HepG2 (cell line): ENCODE results near the gene C1QTNF12. TPM values are rescaled to one million over a fixed set of nuclear protein-coding genes. Genes with fewer than 3 reads are reported as not detected.

Source experiments
- ATAC-seq: fragments of 200-7000 bp; cut with Tn5 transposase; 3 replicates; pipeline ENCODE4 v1.9.1; 2020; ENCODE audit warnings: mild to moderate bottlenecking, moderate library complexity
- BruUV-seq: library from RNA; stranded (reverse); fragments of 400-500 nt; replicated peaks from 2 replicates; lab custom pipeline; 2021; lab: Mats Ljungman, UMichigan
- CTCF ChIA-PET: fragments of 300-600 bp; formaldehyde crosslinking; extraction: SDS; loops from one replicate; lab custom pipeline; 2021; ENCODE audit warnings: low total read pairs, inconsistent platforms, low intra/inter-chr PET ratio; lab: Yijun Ruan, JAX
- POLR2A ChIA-PET: fragments of 350-600 bp; sonication (Branson Sonifier 250); formaldehyde crosslinking; loops from one replicate; lab custom pipeline; 2020; ENCODE audit warnings: antibody characterized with exemption, inconsistent platforms; lab: Yijun Ruan, JAX
- DNase-seq: peaks from one replicate; pipeline ENCODE4 v3.0.0-alpha.2; 2015; ENCODE audit warnings: low spot score
- FAIRE-seq: peaks from 3 replicates; lab custom pipeline; 2011; peaks lifted over from hg19 to GRCh38; lab: Jason Lieb, UNC
- H2AFZ ChIP-seq: one replicate; pipeline ENCODE4 v1.6.1; 2011; ENCODE audit warnings: low read length, inconsistent platforms
- H3K27ac ChIP-seq: fragments of 300-600 bp; 3 replicates; pipeline ENCODE4 v1.8.0; 2011; ENCODE audit warnings: mixed run types, mild to moderate bottlenecking, mixed read lengths, low read length, inconsistent platforms; ENCODE audit not compliant: insufficient read depth; ENCODE audit errors: extremely low read length
- H3K27me3 ChIP-seq, 2 experiments: fragments of 200-600 bp in 1 of 2; 2 replicates in 1 of 2; 3 replicates in 1 of 2; pipeline versions ENCODE4 v1.6.0 to v1.8.0; 2011; ENCODE audit warnings: low read length in 2 of 2, mild to moderate bottlenecking in 2 of 2, moderate library complexity in 2 of 2, inconsistent platforms in 1 of 2; ENCODE audit not compliant: insufficient read depth in 2 of 2, control insufficient read depth in 1 of 2
- H3K36me3 ChIP-seq, 2 experiments: fragments of 200-600 bp in 1 of 2; replicated peaks in 1 of 2; 2 replicates in 1 of 2; 3 replicates in 1 of 2; pipeline versions ENCODE4 v1.5.1 to v1.8.0; 2011; ENCODE audit warnings: low read length in 2 of 2, inconsistent platforms in 1 of 2; ENCODE audit not compliant: insufficient read depth in 2 of 2, control insufficient read depth in 1 of 2
- H3K4me1 ChIP-seq: 2 replicates; pipeline ENCODE4 v1.5.1; 2012; ENCODE audit warnings: low read length, inconsistent platforms; ENCODE audit not compliant: insufficient read depth
- H3K4me2 ChIP-seq: 2 replicates; pipeline ENCODE4 v1.6.0; 2011; ENCODE audit warnings: low read depth, low read length, inconsistent platforms
- H3K4me3 ChIP-seq, 3 experiments: fragments of 200-600 bp in 1 of 3; sonication (generic), shearing (Covaris generic) in 1 of 3; replicated peaks in 1 of 3; 2 replicates each; pipeline ENCODE4 v1.5.1; 2011 to 2016; ENCODE audit warnings: low read length in 3 of 3, inconsistent platforms in 2 of 3, low read depth in 2 of 3, mild to moderate bottlenecking in 2 of 3, control low read depth in 1 of 3, mixed read lengths in 1 of 3; ENCODE audit not compliant: insufficient read depth in 1 of 3
- H3K79me2 ChIP-seq: one replicate; pipeline ENCODE4 v1.6.1; 2011; ENCODE audit warnings: low read length, inconsistent platforms; ENCODE audit not compliant: insufficient read depth
- H3K9ac ChIP-seq: 2 replicates; pipeline ENCODE4 v1.6.0; 2011; ENCODE audit warnings: mild to moderate bottlenecking, low read depth, low read length, inconsistent platforms; ENCODE audit not compliant: insufficient read depth
- H3K9me3 ChIP-seq: 2 replicates; pipeline ENCODE4 v1.5.1; 2012; ENCODE audit warnings: mild to moderate bottlenecking, low read length
- H4K20me1 ChIP-seq: 2 replicates; pipeline ENCODE4 v1.6.0; 2011; ENCODE audit warnings: inconsistent platforms, mild to moderate bottlenecking, low read length, moderate library complexity; ENCODE audit not compliant: insufficient read depth
- AGO2 ChIP-seq: fragments of 200-400 bp; formaldehyde crosslinking; optimal IDR thresholded peaks from 2 replicates; pipeline ENCODE3; 2017; ENCODE audit warnings: mild to moderate bottlenecking, low read depth, low read length, moderate library complexity
- FOXP1 ChIP-seq, 2 experiments: fragments of 450-650 bp in 1 of 2; IDR thresholded peaks; 2 replicates each; pipeline ENCODE4 v1.6.1; 2017 to 2018; ENCODE audit warnings: antibody characterized with exemption in 1 of 2
- HNRNPL ChIP-seq: fragments of 200-400 bp; formaldehyde crosslinking; IDR thresholded peaks from 2 replicates; pipeline ENCODE4 v1.6.1; 2017; ENCODE audit warnings: mild to moderate bottlenecking, low read depth, low read length
- MAF1 ChIP-seq: sonication (generic); formaldehyde crosslinking; IDR thresholded peaks from 2 replicates; pipeline ENCODE4 v1.5.0; 2020; ENCODE audit warnings: missing genetic modification reagents, borderline replicate concordance
- RARA ChIP-seq: IDR thresholded peaks from 2 replicates; pipeline ENCODE4 v1.6.1; 2016; ENCODE audit warnings: missing genetic modification reagents, missing compliant biosample characterization
- RBFOX2 ChIP-seq: fragments of 200-400 bp; formaldehyde crosslinking; IDR thresholded peaks from 2 replicates; pipeline ENCODE4 v1.6.1; 2017; ENCODE audit warnings: low read depth, mild to moderate bottlenecking, low read length
- RFX1 ChIP-seq: fragments of 450-650 bp; IDR thresholded peaks from 2 replicates; pipeline ENCODE4 v1.6.1; 2017
- THAP11 ChIP-seq: IDR thresholded peaks from 2 replicates; pipeline ENCODE4 v1.6.1; 2016; ENCODE audit warnings: missing biosample characterization, missing genetic modification reagents
- ZNF34 ChIP-seq: sonication (generic); formaldehyde crosslinking; IDR thresholded peaks from 2 replicates; pipeline ENCODE4 v1.4.0; 2020; ENCODE audit warnings: mild to moderate bottlenecking, missing genetic modification reagents, borderline replicate concordance
- ZNF543 ChIP-seq: sonication (generic); formaldehyde crosslinking; IDR thresholded peaks from 2 replicates; pipeline ENCODE4 v1.4.0; 2020; ENCODE audit warnings: mild to moderate bottlenecking, missing genetic modification reagents
- WGBS: methylation state at CpG from one replicate; pipeline ENCODE4 v1.1.6; 2017; ENCODE audit warnings: low lambda C conversion rate; 5-methylcytosine and 5-hydroxymethylcytosine counted together
- in situ Hi-C: cut with HindIII; loops from 2 replicates; pipeline ENCODE4 v1.10.0; 2017; ENCODE audit warnings: low pct_unique_long_range_greater_than_20kb; ENCODE audit not compliant: extremely low pct_ligation_motif_present
- intact Hi-C: fragments of 100-400 bp; cut with micrococcal nuclease; formaldehyde crosslinking; loops from one replicate; pipeline ENCODE4 v1.10.0; 2022; ENCODE audit not compliant: unreplicated experiment
- polyA plus RNA-seq, 8 experiments: library from polyadenylated mRNA; depleted of rRNA in 3 of 8; stranded (reverse) in 7 of 8; unstranded in 1 of 8; fragments of >200 nt; fragmentation: Illumina TruSeq in 4 of 8; extraction: Trizol in 4 of 8; gene quantifications; 2 replicates each; pipeline versions ENCODE4 v1.2.1 to v1.2.3, GENCODE V29; 2011 to 2016; ENCODE audit warnings: low read depth in 4 of 8, missing spikeins in 1 of 8, mixed read lengths in 1 of 8; ENCODE audit not compliant: insufficient read depth in 1 of 8
- total RNA-seq, 5 experiments: library from RNA; depleted of rRNA; stranded (reverse); fragments of >200 nt; fragmentation: Illumina TruSeq; extraction: Trizol; gene quantifications; 2 replicates each; pipeline ENCODE4 v1.2.3, GENCODE V29; 2016; ENCODE audit warnings: low read depth in 1 of 5
- TF ChIP-seq, protein P1 (sequence below): sonication (generic); formaldehyde crosslinking; IDR thresholded peaks from 2 replicates; pipeline ENCODE4 v1.4.0; 2020; ENCODE audit warnings: missing genetic modification reagents, low read depth, mild to moderate bottlenecking, borderline replicate concordance
- TF ChIP-seq, protein P2 (sequence below): sonication (generic); formaldehyde crosslinking; IDR thresholded peaks from 2 replicates; pipeline ENCODE4 v1.5.0; 2020; ENCODE audit warnings: mild to moderate bottlenecking, missing genetic modification reagents
- TF ChIP-seq, protein P3 (sequence below): sonication (generic); formaldehyde crosslinking; IDR thresholded peaks from 2 replicates; pipeline ENCODE4 v1.5.0; 2020; ENCODE audit warnings: mild to moderate bottlenecking, missing genetic modification reagents
- TF ChIP-seq, protein P4 (sequence below): sonication (generic); formaldehyde crosslinking; IDR thresholded peaks from 2 replicates; pipeline ENCODE4 v1.4.0; 2020; ENCODE audit warnings: missing genetic modification reagents, borderline replicate concordance

The C1QTNF12 gene
- total and polyA plus RNA-seq, 2 of the 13 experiments (the other 11 are each of a cell fraction or from before 2014, with no cell fraction given): 0.18 to 0.64 TPM

DNA sequence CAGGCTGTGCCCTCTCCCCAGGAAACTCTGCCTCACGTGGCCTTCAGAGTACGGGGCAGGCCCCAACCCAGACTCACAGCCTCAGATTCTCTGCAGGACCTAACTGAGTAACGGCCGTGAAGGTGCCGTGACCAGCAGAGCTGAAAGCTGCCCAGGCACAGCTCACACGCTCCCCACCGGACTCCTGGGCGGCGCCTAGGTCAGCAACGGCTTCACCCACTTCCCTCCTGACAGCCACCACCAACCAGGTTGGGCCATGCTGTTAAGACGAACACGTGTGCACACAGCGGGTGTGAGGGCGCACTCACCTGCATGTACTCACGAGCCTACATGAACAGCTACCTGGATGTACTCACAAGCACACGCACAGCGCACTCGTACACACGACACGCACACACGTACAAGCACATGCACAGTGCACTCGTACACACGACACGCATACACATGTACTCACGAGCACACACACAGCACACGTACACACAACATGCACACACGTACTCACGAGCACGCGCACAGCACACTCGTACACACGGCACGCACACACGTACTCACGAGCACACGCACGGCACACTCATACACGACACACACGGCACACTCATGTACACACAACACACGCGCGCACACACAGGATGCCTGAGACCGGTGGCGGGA is 23.8 kb downstream of the C1QTNF12 start (continued):
- TF ChIP-seq, protein P1, sequence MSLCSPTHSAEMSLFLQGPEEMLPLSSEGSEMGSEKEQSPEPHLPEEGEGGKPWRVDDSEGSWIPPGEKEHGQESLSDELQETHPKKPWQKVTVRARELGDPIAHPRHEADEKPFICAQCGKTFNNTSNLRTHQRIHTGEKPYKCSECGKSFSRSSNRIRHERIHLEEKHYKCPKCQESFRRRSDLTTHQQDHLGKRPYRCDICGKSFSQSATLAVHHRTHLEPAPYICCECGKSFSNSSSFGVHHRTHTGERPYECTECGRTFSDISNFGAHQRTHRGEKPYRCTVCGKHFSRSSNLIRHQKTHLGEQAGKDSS: no peak
- TF ChIP-seq, protein P2, sequence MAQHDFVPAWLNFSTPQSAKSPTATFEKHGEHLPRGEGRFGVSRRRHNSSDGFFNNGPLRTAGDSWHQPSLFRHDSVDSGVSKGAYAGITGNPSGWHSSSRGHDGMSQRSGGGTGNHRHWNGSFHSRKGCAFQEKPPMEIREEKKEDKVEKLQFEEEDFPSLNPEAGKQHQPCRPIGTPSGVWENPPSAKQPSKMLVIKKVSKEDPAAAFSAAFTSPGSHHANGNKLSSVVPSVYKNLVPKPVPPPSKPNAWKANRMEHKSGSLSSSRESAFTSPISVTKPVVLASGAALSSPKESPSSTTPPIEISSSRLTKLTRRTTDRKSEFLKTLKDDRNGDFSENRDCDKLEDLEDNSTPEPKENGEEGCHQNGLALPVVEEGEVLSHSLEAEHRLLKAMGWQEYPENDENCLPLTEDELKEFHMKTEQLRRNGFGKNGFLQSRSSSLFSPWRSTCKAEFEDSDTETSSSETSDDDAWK (CRISPR knock-in tag): no peak
- no peak for TF ChIP-seq ZNF543 (CRISPR knock-in tag)
- TF ChIP-seq RBFOX2: 0 out of 2 replicates have a peak, but pooled peaks have one; percentile 33
- TF ChIP-seq, all 625 proteins: peak for 4

DNA sequence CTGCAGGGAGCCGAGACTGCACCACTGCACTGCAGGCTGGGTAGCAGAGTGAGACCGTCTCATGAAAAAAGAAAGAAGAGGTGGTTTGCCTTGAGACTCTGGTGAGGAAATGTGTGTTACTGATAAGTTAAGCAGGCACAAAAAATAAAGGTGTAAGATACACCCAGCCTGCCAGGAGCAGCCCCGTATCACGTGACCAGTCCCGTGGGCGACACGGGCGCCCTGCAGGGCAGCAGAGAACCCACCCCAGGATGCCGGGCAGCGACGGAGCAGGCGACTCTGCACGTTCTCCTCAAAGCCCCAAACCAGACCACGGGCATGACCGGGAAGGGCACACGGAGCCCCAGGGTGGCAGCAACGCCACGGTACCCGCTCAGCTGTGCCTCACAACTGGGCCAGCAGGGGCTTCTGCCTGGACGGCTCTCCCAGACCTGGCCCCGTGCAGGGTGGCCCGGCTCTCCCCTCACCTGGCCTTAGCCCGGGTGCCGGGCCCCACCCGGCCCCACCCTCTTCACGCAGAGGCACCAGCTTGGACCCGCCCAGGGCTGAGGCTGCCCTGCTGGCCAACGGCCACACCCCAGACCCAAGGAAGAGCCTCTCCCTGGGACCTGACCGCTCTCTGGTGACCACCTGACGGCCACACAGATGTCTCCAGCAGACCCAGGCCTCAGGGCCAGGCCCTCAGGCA is 24.5 kb downstream of the C1QTNF12 start:
- Histone ChIP-seq H3K27me3 (no peaks in the 10 kb centered on the region), H3K9ac (no peak overlapping the region), H3K79me2 (peaks cover 16% of the 10 kb centered on the region), H3K4me3 (no peak overlapping the region), H3K36me3 (peaks cover 33 to 71% of the 10 kb centered on the region in 2 experiments), H4K20me1 (0 out of 2 replicates have a peak, but pooled peaks cover 7% of the 10 kb centered on the region), H3K9me3 (no peaks in the 10 kb centered on the region), H3K27ac (no peak overlapping the region), H3K4me1 (no peaks in the 10 kb centered on the region), H2AFZ (no peak overlapping the region), H3K4me2 (no peak overlapping the region)
- ATAC-seq (no peak), DNase-seq (no peak), FAIRE-seq (no peak)
- CTCF ChIA-PET: no interaction called here
- in situ Hi-C loops: no loop called here
- 98% methylated on average over 8 of the region's 30 CpGs for WGBS
- intact Hi-C loops: no loop called here
- no TSS peak for BruUV-seq
- POLR2A ChIA-PET: no interaction called here
- TF ChIP-seq RFX1 (no peak), FOXP1 (IDR thresholded peaks at IDR 0.05) (no peak), FOXP1 (CRISPR knock-in tag; IDR thresholded peaks at IDR 0.05) (no peak), THAP11 (CRISPR knock-in tag) (no peak), RARA (no peak), MAF1 (no peak), AGO2 (peak; percentile 15), ZNF34 (CRISPR knock-in tag) (no peak), HNRNPL (0 out of 2 replicates have a peak, but pooled peaks have one; percentile 61)
- TF ChIP-seq, protein P3, sequence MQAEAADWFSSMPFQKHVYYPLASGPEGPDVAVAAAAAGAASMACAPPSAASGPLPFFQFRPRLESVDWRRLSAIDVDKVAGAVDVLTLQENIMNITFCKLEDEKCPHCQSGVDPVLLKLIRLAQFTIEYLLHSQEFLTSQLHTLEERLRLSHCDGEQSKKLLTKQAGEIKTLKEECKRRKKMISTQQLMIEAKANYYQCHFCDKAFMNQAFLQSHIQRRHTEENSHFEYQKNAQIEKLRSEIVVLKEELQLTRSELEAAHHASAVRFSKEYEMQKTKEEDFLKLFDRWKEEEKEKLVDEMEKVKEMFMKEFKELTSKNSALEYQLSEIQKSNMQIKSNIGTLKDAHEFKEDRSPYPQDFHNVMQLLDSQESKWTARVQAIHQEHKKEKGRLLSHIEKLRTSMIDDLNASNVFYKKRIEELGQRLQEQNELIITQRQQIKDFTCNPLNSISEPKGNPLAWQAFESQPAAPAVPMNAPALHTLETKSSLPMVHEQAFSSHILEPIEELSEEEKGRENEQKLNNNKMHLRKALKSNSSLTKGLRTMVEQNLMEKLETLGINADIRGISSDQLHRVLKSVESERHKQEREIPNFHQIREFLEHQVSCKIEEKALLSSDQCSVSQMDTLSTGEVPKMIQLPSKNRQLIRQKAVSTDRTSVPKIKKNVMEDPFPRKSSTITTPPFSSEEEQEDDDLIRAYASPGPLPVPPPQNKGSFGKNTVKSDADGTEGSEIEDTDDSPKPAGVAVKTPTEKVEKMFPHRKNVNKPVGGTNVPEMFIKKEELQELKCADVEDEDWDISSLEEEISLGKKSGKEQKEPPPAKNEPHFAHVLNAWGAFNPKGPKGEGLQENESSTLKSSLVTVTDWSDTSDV (CRISPR knock-in tag): no peak
- TF ChIP-seq, protein P4, sequence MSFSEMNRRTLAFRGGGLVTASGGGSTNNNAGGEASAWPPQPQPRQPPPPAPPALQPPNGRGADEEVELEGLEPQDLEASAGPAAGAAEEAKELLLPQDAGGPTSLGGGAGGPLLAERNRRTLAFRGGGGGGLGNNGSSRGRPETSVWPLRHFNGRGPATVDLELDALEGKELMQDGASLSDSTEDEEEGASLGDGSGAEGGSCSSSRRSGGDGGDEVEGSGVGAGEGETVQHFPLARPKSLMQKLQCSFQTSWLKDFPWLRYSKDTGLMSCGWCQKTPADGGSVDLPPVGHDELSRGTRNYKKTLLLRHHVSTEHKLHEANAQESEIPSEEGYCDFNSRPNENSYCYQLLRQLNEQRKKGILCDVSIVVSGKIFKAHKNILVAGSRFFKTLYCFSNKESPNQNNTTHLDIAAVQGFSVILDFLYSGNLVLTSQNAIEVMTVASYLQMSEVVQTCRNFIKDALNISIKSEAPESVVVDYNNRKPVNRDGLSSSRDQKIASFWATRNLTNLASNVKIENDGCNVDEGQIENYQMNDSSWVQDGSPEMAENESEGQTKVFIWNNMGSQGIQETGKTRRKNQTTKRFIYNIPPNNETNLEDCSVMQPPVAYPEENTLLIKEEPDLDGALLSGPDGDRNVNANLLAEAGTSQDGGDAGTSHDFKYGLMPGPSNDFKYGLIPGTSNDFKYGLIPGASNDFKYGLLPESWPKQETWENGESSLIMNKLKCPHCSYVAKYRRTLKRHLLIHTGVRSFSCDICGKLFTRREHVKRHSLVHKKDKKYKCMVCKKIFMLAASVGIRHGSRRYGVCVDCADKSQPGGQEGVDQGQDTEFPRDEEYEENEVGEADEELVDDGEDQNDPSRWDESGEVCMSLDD (CRISPR knock-in tag): no peak
